PC-3 (cell line): Measurements from ENCODE around the gene BLNK. TPM values are rescaled to one million over a fixed set of nuclear protein-coding genes. Genes with fewer than 3 reads are reported as not detected.

Experiments used
- ATAC-seq: fragments of 200-7000 bp; cut with Tn5 transposase; 2 replicates; pipeline ENCODE4 v1.9.1; 2020; ENCODE audit warnings: mild to moderate bottlenecking, moderate library complexity
- BruUV-seq: library from RNA; stranded (reverse); fragments of 400-500 nt; replicated peaks from 2 replicates; lab custom pipeline; 2021; lab: Mats Ljungman, UMichigan
- CTCF ChIA-PET: fragments of 300-600 bp; sonication (Branson Sonifier 250); formaldehyde crosslinking; loops from one replicate; lab custom pipeline; 2022; ENCODE audit warnings: antibody characterized with exemption; lab: Charles Lee
- POLR2A ChIA-PET: fragments of 300-600 bp; sonication (Branson Sonifier 250); formaldehyde crosslinking; loops from one replicate; lab custom pipeline; 2022; ENCODE audit warnings: antibody characterized with exemption; ENCODE audit not compliant: unreplicated experiment; lab: Charles Lee
- DNase-seq: peaks from one replicate; pipeline ENCODE4 v3.0.0-alpha.2; 2015
- H2AFZ ChIP-seq: fragments of 300-600 bp; sonication (generic); 2 replicates; pipeline ENCODE4 v1.6.0; 2016; ENCODE audit warnings: antibody characterized with exemption, low read length
- H3F3A ChIP-seq: fragments of 300-600 bp; sonication (generic); one replicate; pipeline ENCODE4 v1.6.0; 2017; ENCODE audit warnings: antibody characterized with exemption, low read length, control low read depth, mild to moderate bottlenecking; ENCODE audit not compliant: unreplicated experiment
- H3K27ac ChIP-seq: fragments of 300-600 bp; sonication (generic); 2 replicates; pipeline ENCODE4 v1.5.1; 2016; ENCODE audit warnings: mild to moderate bottlenecking, low read length
- H3K27me3 ChIP-seq: fragments of 300-600 bp; sonication (generic); 2 replicates; pipeline ENCODE4 v1.6.1; 2016; ENCODE audit warnings: low read length, mixed read lengths
- H3K36me3 ChIP-seq: fragments of 300-600 bp; sonication (generic); 2 replicates; pipeline ENCODE4 v1.6.1; 2016; ENCODE audit warnings: low read depth, mixed run types, low read length, mixed read lengths
- H3K4me1 ChIP-seq: fragments of 300-600 bp; sonication (generic); 2 replicates; pipeline ENCODE4 v1.5.1; 2016; ENCODE audit warnings: low read length; ENCODE audit not compliant: insufficient read depth
- H3K4me2 ChIP-seq: fragments of 300-600 bp; sonication (generic); 2 replicates; pipeline ENCODE4 v1.6.0; 2016; ENCODE audit warnings: low read length
- H3K4me3 ChIP-seq: fragments of 300-600 bp; sonication (generic); 2 replicates; pipeline ENCODE4 v1.5.1; 2016; ENCODE audit warnings: mild to moderate bottlenecking, low read length, mixed read lengths
- H3K79me2 ChIP-seq: fragments of 300-600 bp; sonication (generic); 2 replicates; pipeline ENCODE4 v1.6.1; 2017; ENCODE audit warnings: low read length, mixed read lengths
- H3K9ac ChIP-seq: fragments of 300-600 bp; sonication (generic); 2 replicates; pipeline ENCODE4 v1.6.0; 2016; ENCODE audit warnings: mild to moderate bottlenecking, low read length
- H3K9me2 ChIP-seq: fragments of 300-600 bp; sonication (generic); replicated peaks from 2 replicates; pipeline ENCODE4 v1.6.1; 2016; ENCODE audit warnings: mixed run types, low read length, mixed read lengths
- H3K9me3 ChIP-seq: fragments of 300-600 bp; sonication (generic); 2 replicates; pipeline ENCODE4 v1.6.1; 2016; ENCODE audit warnings: low read length, mixed read lengths
- H4K20me1 ChIP-seq: fragments of 300-600 bp; sonication (generic); 2 replicates; pipeline ENCODE4 v1.6.1; 2016; ENCODE audit warnings: low read length, mixed read lengths
- EZH2 ChIP-seq: fragments of 300-600 bp; sonication (generic); IDR thresholded peaks from one replicate; pipeline ENCODE4 v1.6.1; 2017; ENCODE audit warnings: antibody characterized with exemption, mild to moderate bottlenecking, low read length; ENCODE audit not compliant: unreplicated experiment
- EZH2phosphoT487 ChIP-seq: fragments of 300-600 bp; sonication (generic); IDR thresholded peaks from 2 replicates; pipeline ENCODE4 v1.6.1; 2018; ENCODE audit warnings: mild to moderate bottlenecking, antibody characterized with exemption, low read length, borderline replicate concordance
- intact Hi-C: fragments of 100-400 bp; cut with micrococcal nuclease; formaldehyde crosslinking; loops from 2 replicates; pipeline ENCODE4 v1.9.0; 2023
- total RNA-seq: library from RNA; depleted of rRNA; stranded (reverse); fragments of >200 nt; gene quantifications from 2 replicates; pipeline ENCODE4 v1.2.3, GENCODE V29; 2014
- TF ChIP-seq, protein P1 (sequence below): fragments of 300-600 bp; sonication (generic); conservative IDR thresholded peaks from 2 replicates; pipeline ENCODE4 v1.5.1; 2017; ENCODE audit warnings: antibody characterized with exemption, low read depth, mild to moderate bottlenecking, low read length

The BLNK gene
- total RNA-seq, 1 experiment from 2014 or later: not detected

DNA sequence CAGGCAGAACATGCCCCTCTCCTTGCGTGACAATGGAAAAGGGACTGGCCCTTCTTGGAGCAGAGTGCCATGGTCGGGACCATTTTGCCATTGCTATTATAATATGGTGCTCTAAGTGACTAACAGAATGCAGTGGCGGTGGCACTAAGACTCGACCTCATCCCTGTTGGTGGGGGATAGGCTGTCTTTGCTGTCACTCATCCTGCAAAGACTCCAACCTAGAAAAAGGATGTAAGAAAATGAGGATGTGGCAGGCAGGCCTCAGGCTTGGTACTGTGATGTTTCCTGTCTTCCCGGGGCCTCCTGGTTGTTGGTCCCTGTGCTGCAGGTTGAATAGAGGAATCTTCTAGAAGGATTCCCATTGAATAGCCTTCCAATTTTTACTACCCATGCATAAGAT lies 18.6 kb downstream of the BLNK start:
- TF ChIP-seq EZH2phosphoT487: no peak
- H4K20me1 ChIP-seq: no peaks in the 10 kb centered on the region
- ChIA-PET POLR2A (no interaction called here), CTCF (no interaction called here)
- H3F3A ChIP-seq: no peaks in the 10 kb centered on the region
- no peak overlapping the region for H3K27ac ChIP-seq
- no peak overlapping the region for H3K4me3 ChIP-seq
- intact Hi-C loops: no loop called here
- no peak for ATAC-seq
- peaks cover 14% of the 10 kb centered on the region; the same call in 1 of the 2 replicates for H3K27me3 ChIP-seq
- H3K9me2 ChIP-seq: no peaks in the 10 kb centered on the region
- no peak overlapping the region for H3K4me2 ChIP-seq
- no peaks in the 10 kb centered on the region for H3K79me2 ChIP-seq
- no peaks in the 10 kb centered on the region for H3K4me1 ChIP-seq
- H3K9ac ChIP-seq: no peak overlapping the region
- H3K36me3 ChIP-seq: no peaks in the 10 kb centered on the region
- no peaks in the 10 kb centered on the region for H3K9me3 ChIP-seq
- no peak overlapping the region for H2AFZ ChIP-seq
- no peak for DNase-seq
- BruUV-seq: no TSS peak

DNA sequence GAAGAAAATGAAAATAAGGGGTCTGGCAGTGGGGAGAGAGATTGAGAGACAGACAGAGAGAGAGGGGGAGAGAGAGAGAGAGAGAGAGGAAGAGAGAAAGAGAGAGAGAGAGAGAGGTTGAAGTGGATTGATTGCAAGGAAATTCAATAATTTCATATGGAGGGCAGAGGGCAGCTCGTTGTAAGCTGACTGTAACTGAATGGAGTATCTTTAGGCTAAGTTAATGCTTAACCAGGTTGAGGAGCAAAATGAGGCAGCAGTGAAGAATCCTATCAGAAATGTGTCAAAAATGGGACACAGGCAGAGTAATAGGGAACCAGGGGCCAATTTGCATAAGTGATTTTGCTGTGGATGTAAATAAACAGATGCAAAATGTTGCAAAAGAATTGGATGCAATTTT lies 21.0 kb downstream of the BLNK start:
- intact Hi-C loops: no loop called here
- DNase-seq (no peak), ATAC-seq (no peak)
- Histone ChIP-seq H3K27me3 (peaks cover 10% of the 10 kb centered on the region; the same call in 1 of the 2 replicates), H3K4me3 (no peak overlapping the region), H4K20me1 (no peaks in the 10 kb centered on the region), H3K27ac (no peak overlapping the region), H3K9ac (no peak overlapping the region), H3K4me2 (no peak overlapping the region), H2AFZ (no peak overlapping the region), H3K36me3 (no peaks in the 10 kb centered on the region), H3K9me3 (no peaks in the 10 kb centered on the region), H3K9me2 (no peaks in the 10 kb centered on the region), H3K79me2 (no peaks in the 10 kb centered on the region), H3F3A (no peaks in the 10 kb centered on the region), H3K4me1 (no peaks in the 10 kb centered on the region)
- POLR2A ChIA-PET: no interaction called here
- CTCF ChIA-PET: no interaction called here
- TF ChIP-seq EZH2: no peak
- no TSS peak for BruUV-seq

DNA sequence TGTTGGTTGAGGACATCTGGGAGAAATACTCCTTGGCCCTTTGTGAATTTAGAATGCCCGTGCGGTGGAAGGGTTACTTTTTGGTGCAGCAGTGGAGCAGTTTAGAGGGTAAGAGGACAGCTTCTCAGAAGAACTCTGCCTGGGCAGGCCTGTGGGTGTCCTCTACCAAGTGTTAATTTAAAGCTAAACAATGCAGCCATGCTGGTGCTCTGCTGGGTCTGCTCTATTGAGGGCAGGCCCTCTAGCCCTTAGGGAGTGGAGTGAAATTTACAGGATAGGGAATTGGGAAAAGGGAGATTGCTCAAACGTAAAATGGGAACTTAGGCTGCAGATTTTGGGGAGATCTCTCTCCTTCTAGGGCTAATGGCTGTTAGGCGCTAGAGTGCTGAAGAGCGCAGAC lies 22.1 kb downstream of the BLNK start:
- no peak overlapping the region for H2AFZ ChIP-seq
- BruUV-seq: no TSS peak
- peaks cover 4% of the 10 kb centered on the region; the same call in 1 of the 2 replicates for H3K27me3 ChIP-seq
- no peaks in the 10 kb centered on the region for H3F3A ChIP-seq
- POLR2A ChIA-PET: no interaction called here
- no peaks in the 10 kb centered on the region for H3K36me3 ChIP-seq
- TF ChIP-seq, protein P1, sequence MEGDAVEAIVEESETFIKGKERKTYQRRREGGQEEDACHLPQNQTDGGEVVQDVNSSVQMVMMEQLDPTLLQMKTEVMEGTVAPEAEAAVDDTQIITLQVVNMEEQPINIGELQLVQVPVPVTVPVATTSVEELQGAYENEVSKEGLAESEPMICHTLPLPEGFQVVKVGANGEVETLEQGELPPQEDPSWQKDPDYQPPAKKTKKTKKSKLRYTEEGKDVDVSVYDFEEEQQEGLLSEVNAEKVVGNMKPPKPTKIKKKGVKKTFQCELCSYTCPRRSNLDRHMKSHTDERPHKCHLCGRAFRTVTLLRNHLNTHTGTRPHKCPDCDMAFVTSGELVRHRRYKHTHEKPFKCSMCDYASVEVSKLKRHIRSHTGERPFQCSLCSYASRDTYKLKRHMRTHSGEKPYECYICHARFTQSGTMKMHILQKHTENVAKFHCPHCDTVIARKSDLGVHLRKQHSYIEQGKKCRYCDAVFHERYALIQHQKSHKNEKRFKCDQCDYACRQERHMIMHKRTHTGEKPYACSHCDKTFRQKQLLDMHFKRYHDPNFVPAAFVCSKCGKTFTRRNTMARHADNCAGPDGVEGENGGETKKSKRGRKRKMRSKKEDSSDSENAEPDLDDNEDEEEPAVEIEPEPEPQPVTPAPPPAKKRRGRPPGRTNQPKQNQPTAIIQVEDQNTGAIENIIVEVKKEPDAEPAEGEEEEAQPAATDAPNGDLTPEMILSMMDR: no peak
- TF ChIP-seq EZH2phosphoT487: no peak
- TF ChIP-seq EZH2: no peak
- CTCF ChIA-PET: no interaction called here
- H3K4me2 ChIP-seq: no peak overlapping the region
- no peak overlapping the region for H3K9ac ChIP-seq
- no peaks in the 10 kb centered on the region for H4K20me1 ChIP-seq
- intact Hi-C loops: no loop called here
- H3K79me2 ChIP-seq: no peaks in the 10 kb centered on the region
- no peak overlapping the region for H3K4me3 ChIP-seq
- H3K9me2 ChIP-seq: no peaks in the 10 kb centered on the region
- DNase-seq: no peak
- ATAC-seq: no peak
- no peaks in the 10 kb centered on the region for H3K4me1 ChIP-seq
- H3K27ac ChIP-seq: no peak overlapping the region
- H3K9me3 ChIP-seq: no peaks in the 10 kb centered on the region

- H3F3A ChIP-seq: no peaks in the 10 kb centered on the region
- no peaks in the 10 kb centered on the region for H3K79me2 ChIP-seq
- TF ChIP-seq, protein P1: no peak
- TF ChIP-seq EZH2phosphoT487: no peak
- no peak for TF ChIP-seq EZH2
- no peaks in the 10 kb centered on the region for H3K9me3 ChIP-seq
- BruUV-seq: no TSS peak
- ChIA-PET POLR2A (no interaction called here), CTCF (no interaction called here)
- no peaks in the 10 kb centered on the region for H3K36me3 ChIP-seq
- intact Hi-C loops: no loop called here
- no peaks in the 10 kb centered on the region for H3K4me1 ChIP-seq
- ATAC-seq (no peak), DNase-seq (no peak)
- H3K9ac ChIP-seq: no peak overlapping the region
- no peaks in the 10 kb centered on the region for H3K27me3 ChIP-seq
- no peak overlapping the region for H3K27ac ChIP-seq
- H3K4me3 ChIP-seq: no peak overlapping the region
- H2AFZ ChIP-seq: no peak overlapping the region
- H3K4me2 ChIP-seq: no peak overlapping the region
- H4K20me1 ChIP-seq: no peaks in the 10 kb centered on the region
- no peaks in the 10 kb centered on the region for H3K9me2 ChIP-seq
Observed at GRCh38 chr10:96244354-96244753, 27.0 kb downstream of the BLNK start.
